Measurements from ENCODE around the gene PSKH1.

The PSKH1 gene

GRCh38 chr16:67942510-67943255, 49.6 kb downstream of the PSKH1 start:
- DNase-seq, result no peak

DNA sequence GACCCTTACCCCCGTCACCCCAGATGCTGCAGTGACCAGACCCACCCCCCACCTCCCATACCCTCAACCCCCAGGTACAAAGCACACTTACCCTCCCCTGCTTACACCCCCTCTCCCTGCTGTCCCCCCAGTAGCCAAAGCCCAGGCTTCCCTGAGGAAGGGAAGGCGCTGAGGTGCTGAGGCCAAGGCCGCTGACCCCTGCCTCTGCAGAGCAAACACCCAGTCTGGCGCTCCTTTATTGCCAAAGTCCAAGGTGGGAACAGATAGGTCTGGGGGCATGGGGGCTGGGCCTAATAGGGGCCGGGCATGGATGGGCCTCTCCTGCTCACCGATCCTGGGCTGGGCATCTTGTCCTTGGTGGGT, 50.2 kb downstream of the PSKH1 start:
- DNase-seq, result no peak

DNA sequence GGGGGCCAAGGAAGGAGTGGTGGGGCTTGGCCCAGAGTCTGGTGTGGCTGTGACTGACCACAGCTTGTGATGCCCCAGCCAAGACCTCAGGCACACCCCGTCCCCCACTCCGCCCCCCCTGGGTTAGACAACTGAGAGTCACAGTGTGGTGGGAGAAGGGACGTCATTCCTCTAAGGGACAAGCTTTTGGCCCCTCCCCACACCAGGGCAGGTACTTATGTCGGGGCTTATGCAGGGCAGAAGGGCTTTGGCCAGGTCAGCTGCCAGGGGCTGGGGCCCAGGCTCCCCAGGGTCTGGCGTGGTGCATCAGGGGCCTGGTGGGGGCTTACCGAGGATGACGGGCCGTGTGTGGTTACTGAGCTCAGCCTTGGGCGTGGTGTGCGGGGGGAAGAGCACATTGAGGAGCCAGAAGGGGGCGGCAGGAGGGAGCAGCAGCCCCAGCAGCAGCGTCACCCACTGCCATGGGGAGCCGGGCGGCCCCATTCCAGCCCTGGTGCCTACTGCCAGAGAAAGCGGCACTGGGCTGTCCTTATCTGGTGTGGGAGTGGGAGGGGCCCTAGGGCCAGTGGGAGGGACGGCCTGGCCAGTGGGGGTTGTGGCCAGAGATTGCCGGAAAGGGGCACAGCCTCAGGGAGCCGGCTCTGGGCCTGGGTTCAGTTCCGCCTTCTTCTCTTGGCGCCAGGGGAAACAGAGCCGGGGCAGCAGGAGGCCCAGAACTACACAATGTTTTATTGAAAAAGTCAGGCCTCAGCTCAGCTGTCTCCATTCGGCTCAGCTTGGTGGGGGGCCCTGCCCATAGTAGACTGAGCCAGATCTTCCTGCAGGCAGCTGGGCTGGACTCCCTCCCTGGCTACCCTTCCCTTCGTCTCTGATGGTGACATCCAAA, 50.8 kb downstream of the PSKH1 start, which contains the start of gene LCAT:
TSS of gene LCAT (minus strand) at position 502 of the 886 bp plus-strand sequence. CDS start at position 483, 19 bp downstream.
- no peak for DNase-seq

- DNase-seq, result no peak
These were observed 51.8 kb downstream of the PSKH1 start for GRCh38 chr16:67944690-67945391.

DNA sequence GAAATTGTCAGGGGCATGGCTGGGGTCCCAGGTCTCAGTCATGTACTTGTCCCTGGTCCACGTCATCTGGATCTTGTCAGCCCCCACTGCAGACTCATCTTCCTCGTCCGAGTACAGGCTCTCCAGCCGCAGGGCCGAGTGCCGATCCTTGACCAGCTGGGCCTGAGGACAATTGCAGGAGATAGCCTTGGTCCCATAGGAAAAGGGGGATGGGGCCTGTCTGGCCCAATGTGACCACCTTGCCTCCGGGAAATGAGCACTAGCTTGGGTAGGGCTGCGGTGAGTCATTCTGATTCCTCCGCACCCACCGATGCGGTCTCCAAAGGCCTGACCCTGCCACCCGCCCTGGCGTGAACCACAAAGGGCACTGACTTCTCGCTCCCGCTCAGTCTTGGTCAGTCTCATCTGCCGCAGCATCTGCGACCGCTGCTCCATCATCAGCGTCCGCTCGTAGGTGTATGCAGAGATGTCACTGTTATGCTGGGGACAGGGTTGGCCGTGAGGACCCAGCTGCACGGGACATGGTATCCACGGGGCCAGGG, 52.4 kb downstream of the PSKH1 start:
- no peak for DNase-seq

DNA sequence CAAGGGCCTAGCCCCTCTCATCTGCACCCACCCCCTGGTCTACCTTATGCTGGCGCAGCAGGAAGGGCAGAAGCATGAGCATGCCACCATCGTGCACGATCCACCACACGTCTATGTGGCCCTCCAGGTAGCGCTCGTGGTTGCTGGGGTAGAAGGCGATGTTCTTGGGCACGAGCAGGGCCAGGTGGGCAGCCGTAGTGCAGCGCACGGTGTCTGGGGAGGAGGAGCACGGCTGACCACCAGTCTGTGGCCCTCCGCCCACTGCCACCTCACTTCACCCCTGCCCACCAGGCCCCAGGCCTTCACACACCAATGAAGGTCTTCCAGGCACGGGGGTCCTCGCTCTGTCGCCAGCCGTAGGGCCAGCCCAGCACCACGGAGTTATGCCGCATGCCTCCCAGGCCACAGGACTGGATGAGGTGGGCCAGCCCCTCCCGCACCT, 53.1 kb downstream of the PSKH1 start:
- DNase-seq, result no peak

DNA sequence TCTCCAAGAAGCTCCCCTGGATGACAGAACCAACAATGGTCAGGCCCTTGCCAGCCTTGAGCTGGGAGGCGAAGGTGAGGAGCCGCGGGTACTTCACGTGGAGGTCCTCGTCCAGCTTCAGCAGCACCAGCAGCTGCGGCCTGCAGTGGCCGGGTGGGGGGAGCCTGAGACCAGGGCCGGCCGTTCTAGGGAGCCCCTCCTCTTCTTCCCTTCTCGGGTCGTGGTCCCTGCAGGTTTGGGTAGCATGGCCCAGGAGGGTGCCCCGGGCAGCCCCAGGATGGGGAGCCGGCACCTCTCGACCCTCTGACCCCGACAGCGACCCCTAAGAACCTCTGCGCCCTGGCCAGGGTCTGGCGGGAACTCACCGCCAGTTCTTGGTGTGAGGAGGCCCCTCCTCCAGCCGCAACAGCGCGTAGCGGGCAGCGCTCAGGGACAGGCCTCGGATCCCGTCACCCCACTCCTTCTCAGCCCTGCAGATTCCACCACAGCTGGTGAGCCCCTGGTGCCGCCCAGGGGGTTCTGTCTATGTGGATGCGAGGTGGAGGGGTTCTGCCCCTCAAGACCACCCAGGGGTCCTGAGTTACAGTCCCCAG, 54.0 kb downstream of the PSKH1 start:
- DNase-seq, result no peak

DNA sequence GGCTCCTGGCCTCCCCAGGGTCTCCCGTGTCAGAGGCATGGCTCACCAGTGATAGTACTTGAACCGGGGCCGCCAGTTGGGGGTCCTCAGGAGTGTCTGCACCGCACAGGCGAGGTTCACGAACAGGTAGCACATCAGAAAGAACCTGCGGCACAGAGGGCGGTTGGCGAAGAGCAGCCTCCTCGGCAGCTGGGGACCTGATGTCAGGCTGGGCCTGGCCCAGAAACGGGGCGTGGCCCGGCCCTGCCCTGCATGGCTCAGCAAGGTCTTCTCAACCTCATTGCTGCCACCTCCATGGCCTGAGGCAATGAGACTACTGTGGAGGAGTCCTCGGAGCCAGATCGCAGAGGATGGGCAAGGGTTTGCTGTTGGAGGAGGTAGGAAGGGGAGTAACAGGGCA, 55.0 kb downstream of the PSKH1 start:
- DNase-seq, result no peak

DNA sequence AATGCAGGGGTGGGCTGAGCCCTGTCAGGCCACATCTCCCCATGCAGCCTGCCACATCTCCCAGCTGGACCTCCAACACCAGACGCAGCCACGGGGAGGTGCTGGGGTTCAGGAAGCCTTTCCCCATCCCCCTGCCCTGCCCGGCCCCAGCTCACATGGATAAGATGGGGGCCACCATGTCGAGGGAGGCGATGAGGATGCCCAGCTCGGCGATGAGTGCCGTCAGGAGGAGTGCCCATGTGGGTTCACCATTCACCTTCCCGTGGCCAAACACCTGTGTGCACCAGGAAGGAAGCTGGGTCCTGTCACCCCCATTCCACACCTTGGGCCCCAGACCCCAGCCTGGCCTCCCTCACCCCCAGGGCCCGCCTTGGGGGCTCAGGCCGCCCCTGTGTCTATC, 56.6 kb downstream of the PSKH1 start:
- no peak for DNase-seq

- DNase-seq, result no peak
These were observed 57.3 kb downstream of the PSKH1 start for GRCh38 chr16:67950335-67950843.

GRCh38 chr16:67951485-67951884, 58.4 kb downstream of the PSKH1 start:
- no peak for DNase-seq

DNA sequence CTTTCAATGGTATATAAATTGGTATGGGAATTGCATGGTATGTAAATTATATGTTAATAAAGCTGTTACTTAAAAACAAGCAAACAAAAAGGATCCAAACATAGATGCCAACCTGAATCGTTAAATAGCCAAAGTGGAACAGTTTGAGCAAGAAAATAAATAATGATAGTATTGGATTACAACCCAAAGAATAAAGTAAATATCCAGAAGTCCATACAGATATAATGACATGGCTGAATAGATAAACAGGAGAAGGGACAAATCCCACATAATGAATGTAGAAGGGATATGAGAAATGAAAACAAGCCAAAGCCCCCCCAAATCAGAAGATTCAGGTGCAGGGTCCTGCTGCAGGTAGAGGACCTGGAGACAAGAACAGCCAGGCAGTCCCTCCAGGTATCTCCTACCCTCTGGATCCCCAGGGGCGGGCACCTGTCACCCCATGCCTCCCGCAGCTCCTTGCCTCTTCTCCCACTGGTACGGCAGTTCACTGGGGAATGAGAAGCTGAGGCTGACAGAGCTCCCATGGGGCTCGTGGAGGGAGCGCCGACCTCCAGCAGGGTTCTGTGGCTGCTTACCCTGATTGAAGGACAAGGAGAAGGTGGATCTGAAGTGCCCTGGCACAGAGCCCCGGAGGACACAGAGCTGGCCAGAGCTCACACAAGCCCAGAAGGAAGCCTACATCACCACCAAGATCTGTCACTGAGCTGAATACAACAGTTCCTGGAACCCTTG, 60.8 kb downstream of the PSKH1 start:
- DNase-seq, result no peak

DNA sequence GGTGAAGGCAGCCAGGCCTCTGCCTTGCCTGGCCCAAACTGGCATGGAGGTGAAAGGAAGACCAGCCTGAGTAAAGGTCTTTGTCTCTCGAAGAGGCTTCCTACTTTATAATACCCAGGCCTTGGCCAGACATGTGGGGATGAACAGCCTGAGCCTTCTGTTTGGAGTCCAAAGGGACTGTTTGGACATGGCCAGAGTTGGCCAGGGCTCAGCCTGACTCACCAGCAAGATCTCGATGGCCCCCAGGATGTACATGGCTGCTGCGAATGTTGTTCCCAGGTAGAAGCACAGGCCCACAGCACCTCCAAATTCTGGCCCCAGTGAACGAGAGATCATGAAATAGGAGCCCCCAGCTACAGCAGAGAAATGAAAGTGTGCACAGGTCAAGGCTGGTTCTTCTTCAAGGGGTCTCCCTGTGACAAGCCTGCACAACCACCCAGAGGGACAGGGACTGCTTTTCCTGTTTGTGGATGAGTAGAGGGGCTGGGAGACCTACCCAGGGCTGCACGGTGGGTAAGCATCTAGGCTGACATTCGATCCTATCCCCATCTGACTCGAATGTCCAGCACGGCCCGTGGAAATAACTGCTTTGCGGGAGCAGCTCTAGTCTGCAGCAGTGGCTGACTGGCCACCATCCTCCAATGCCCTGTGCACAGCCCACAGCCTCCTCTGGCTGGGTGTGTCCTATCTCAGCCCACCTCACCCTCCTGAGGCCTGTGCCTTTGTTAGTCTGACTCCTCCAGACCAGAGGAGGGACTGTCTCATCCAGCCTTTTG, 61.6 kb downstream of the PSKH1 start:
- no peak for DNase-seq

GRCh38 chr16:67957622-67958021, 64.6 kb downstream of the PSKH1 start:
- DNase-seq, result no peak

- no peak for DNase-seq
These were observed 66.7 kb downstream of the PSKH1 start for GRCh38 chr16:67959536-67960329.

DNA sequence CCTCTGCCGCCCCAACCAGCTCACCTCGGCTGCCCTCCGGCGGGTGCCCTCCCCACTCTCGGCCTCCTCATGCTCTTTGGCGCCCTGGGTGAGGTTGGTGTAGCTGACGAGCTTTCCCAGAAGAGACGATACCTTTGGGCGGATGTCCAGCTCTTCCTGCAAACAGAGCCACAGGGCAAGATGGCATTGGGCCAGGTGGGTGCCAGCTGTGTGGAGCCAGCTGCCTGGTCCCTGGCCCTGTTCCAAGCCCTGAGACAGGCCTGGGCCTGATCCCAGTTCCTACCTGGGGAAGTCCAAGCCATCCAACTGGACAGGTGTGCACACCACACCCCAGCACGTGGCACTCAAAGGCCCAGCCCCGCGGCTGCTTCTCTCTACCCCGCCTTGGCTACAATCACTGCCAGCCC, 68.5 kb downstream of the PSKH1 start:
- no peak for DNase-seq

GRCh38 chr16:67962135-67962534, 69.1 kb downstream of the PSKH1 start:
- DNase-seq, result no peak

DNA sequence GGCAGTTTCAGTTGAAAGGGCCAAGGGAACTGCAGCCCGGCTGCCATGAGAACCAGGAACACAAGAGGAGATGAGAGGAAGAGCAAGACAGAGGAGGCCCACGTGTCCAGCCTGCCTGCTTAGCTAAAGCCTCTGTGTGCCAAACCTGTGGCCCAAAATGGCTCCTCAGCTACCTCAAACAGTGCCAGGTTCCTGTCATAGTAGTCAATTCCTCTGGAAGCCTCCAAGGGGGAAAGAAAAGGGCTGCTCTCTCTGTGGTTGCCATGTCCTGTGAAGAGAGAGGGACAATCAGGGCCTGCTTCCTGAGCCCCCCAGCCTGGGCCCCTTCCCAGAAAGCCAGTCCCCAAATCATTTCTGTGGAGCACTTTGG, 70.2 kb downstream of the PSKH1 start:
- DNase-seq, result no peak

- DNase-seq, result no peak
These were observed 70.7 kb downstream of the PSKH1 start for GRCh38 chr16:67963662-67964321.

All from NCI-H1048 (cell line).